SK-N-SH (cell line): ENCODE measurements around the gene ARL6IP5. TPM values are rescaled to one million over a fixed set of nuclear protein-coding genes. Genes with fewer than 3 reads are reported as not detected.

ENCODE experiments used
- CTCF ChIA-PET: fragments of 300-600, 350-600 bp; formaldehyde crosslinking; extraction: SDS; loops from one replicate; lab custom pipeline; 2021; lab: Yijun Ruan, JAX
- POLR2A ChIA-PET: fragments of 350-600 bp; sonication (Branson Sonifier 250); formaldehyde crosslinking; extraction: SDS; loops from one replicate; lab custom pipeline; 2020; ENCODE audit warnings: antibody characterized with exemption, inconsistent platforms; lab: Yijun Ruan, JAX
- DNase-seq: peaks from one replicate; pipeline ENCODE4 v3.0.0; 2012
- H2AFZ ChIP-seq: fragments of 200-600 bp; sonication (generic); 2 replicates; pipeline ENCODE4 v1.8.1; 2016; ENCODE audit warnings: antibody characterized with exemption, mild to moderate bottlenecking, low read depth
- H3F3A ChIP-seq: fragments of 200-600 bp; sonication (generic); replicated peaks from 2 replicates; pipeline ENCODE3; 2016; ENCODE audit warnings: antibody characterized with exemption, mild to moderate bottlenecking; ENCODE audit not compliant: insufficient read depth
- H3K27ac ChIP-seq, 2 experiments: fragments of 200-500 bp in 1 of 2; fragments of 200-600 bp in 1 of 2; sonication (Bioruptor generic) in 1 of 2; sonication (generic), shearing (Covaris generic) in 1 of 2; 2 replicates each; pipeline versions ENCODE4 v1.5.1 to v1.6.1; 2014 to 2016; ENCODE audit warnings: low read depth in 2 of 2, inconsistent platforms in 1 of 2, low read length in 1 of 2, mild to moderate bottlenecking in 1 of 2, mixed read lengths in 1 of 2
- H3K27me3 ChIP-seq: fragments of 200-600 bp; sonication (generic), shearing (Covaris generic); 2 replicates; pipeline ENCODE4 v1.6.1; 2016; ENCODE audit warnings: mixed run types; ENCODE audit not compliant: insufficient read depth
- H3K36me3 ChIP-seq, 2 experiments: fragments of 200-500 bp in 1 of 2; fragments of 200-600 bp in 1 of 2; sonication (Bioruptor generic) in 1 of 2; sonication (generic) in 1 of 2; replicated peaks in 1 of 2; 2 replicates each; pipeline versions ENCODE3 to v1.5.1; 2014 to 2016; ENCODE audit warnings: low read length in 1 of 2, mild to moderate bottlenecking in 1 of 2; ENCODE audit not compliant: insufficient read depth in 2 of 2, control insufficient read depth in 1 of 2
- H3K4me1 ChIP-seq, 2 experiments: fragments of 200-500 bp in 1 of 2; fragments of 200-600 bp in 1 of 2; sonication (Bioruptor generic) in 1 of 2; sonication (generic), shearing (Covaris generic) in 1 of 2; 2 replicates each; pipeline versions ENCODE4 v1.5.1 to v1.6.1; 2014 to 2016; ENCODE audit warnings: low read depth in 1 of 2, low read length in 1 of 2, mixed run types in 1 of 2; ENCODE audit not compliant: insufficient read depth in 2 of 2, control insufficient read depth in 1 of 2
- H3K4me2 ChIP-seq: fragments of 200-600 bp; sonication (generic), shearing (Covaris generic); 2 replicates; pipeline ENCODE4 v1.6.1; 2017; ENCODE audit warnings: mixed run types
- H3K4me3 ChIP-seq, 2 experiments: fragments of 200-500 bp in 1 of 2; fragments of 200-600 bp in 1 of 2; sonication (Bioruptor generic) in 1 of 2; sonication (generic), shearing (Covaris generic) in 1 of 2; 2 replicates each; pipeline versions ENCODE4 v1.5.1 to v1.8.1; 2014 to 2016; ENCODE audit warnings: low read depth in 2 of 2, inconsistent platforms in 1 of 2, low read length in 1 of 2, mild to moderate bottlenecking in 1 of 2, mixed read lengths in 1 of 2, moderate library complexity in 1 of 2
- H3K79me2 ChIP-seq: fragments of 200-600 bp; sonication (generic); 2 replicates; pipeline ENCODE4 v1.8.1; 2017; ENCODE audit warnings: mild to moderate bottlenecking; ENCODE audit not compliant: insufficient read depth
- H3K9ac ChIP-seq: fragments of 200-600 bp; sonication (generic); 2 replicates; pipeline ENCODE4 v1.6.1; 2017; ENCODE audit warnings: mixed run types
- H3K9me2 ChIP-seq: fragments of 200-600 bp; sonication (generic); 2 replicates; pipeline ENCODE4 v1.6.1; 2017; ENCODE audit warnings: mixed run types
- H3K9me3 ChIP-seq: fragments of 200-600 bp; sonication (generic); 2 replicates; pipeline ENCODE4 v1.6.1; 2017; ENCODE audit warnings: mixed run types, mild to moderate bottlenecking, moderate library complexity
- H4K20me1 ChIP-seq: fragments of 200-600 bp; sonication (generic); 2 replicates; pipeline ENCODE4 v1.6.1; 2017; ENCODE audit warnings: mild to moderate bottlenecking, mixed run types; ENCODE audit not compliant: insufficient read depth
- CTCF ChIP-seq: fragments of 200-600 bp; sonication (generic); IDR thresholded peaks from 2 replicates; pipeline ENCODE4 v1.6.1; 2017; ENCODE audit warnings: antibody characterized with exemption, mild to moderate bottlenecking, moderate library complexity
- FOXJ3 ChIP-seq: sonication (generic); formaldehyde crosslinking; IDR thresholded peaks from 2 replicates; pipeline ENCODE4 v1.5.1; 2020; ENCODE audit warnings: mild to moderate bottlenecking, missing genetic modification reagents
- GABPA ChIP-seq: IDR thresholded peaks from 2 replicates; pipeline ENCODE4 v1.4.0; 2012; ENCODE audit warnings: low read depth, mild to moderate bottlenecking
- GATA2 ChIP-seq: sonication (generic); formaldehyde crosslinking; IDR thresholded peaks from 2 replicates; pipeline ENCODE4 v1.5.0; 2020; ENCODE audit warnings: mild to moderate bottlenecking, missing genetic modification reagents
- IRF3 ChIP-seq: fragments of 150-350 bp; IDR thresholded peaks from 2 replicates; pipeline ENCODE4 v1.6.1; 2016; ENCODE audit warnings: mild to moderate bottlenecking, low read depth, low read length
- MAX ChIP-seq: IDR thresholded peaks from 2 replicates; pipeline ENCODE4 v1.4.0; 2012; ENCODE audit warnings: low read depth
- MEF2A ChIP-seq: IDR thresholded peaks from 2 replicates; pipeline ENCODE4 v1.4.0; 2012; ENCODE audit warnings: low read depth, borderline replicate concordance
- MXI1 ChIP-seq: IDR thresholded peaks from 2 replicates; pipeline ENCODE4 v1.6.1; 2012; ENCODE audit warnings: mild to moderate bottlenecking, low read depth, low read length, improper control_type of control experiment
- NFIC ChIP-seq: IDR thresholded peaks from 2 replicates; pipeline ENCODE4 v1.4.0; 2012; ENCODE audit warnings: borderline replicate concordance
- NRF1 ChIP-seq: IDR thresholded peaks from 2 replicates; pipeline ENCODE4 v1.6.1; 2012; ENCODE audit warnings: low read depth, mild to moderate bottlenecking, low read length
- POLR2AphosphoS5 ChIP-seq: IDR thresholded peaks from 2 replicates; pipeline ENCODE4 v1.6.1; 2012; ENCODE audit warnings: low read depth, low read length
- REST ChIP-seq: IDR thresholded peaks from 2 replicates; pipeline ENCODE4 v1.6.1; 2012; ENCODE audit warnings: mild to moderate bottlenecking, low read depth, low read length, moderate library complexity
- RFX5 ChIP-seq: IDR thresholded peaks from 2 replicates; pipeline ENCODE4 v1.6.1; 2012; ENCODE audit warnings: mild to moderate bottlenecking, improper control_type of control experiment, low read length
- SIN3A ChIP-seq: IDR thresholded peaks from 2 replicates; pipeline ENCODE4 v1.6.1; 2012; ENCODE audit warnings: low read depth, mild to moderate bottlenecking, low read length, moderate library complexity, borderline replicate concordance
- TAF1 ChIP-seq: IDR thresholded peaks from 2 replicates; pipeline ENCODE4 v1.6.1; 2012; ENCODE audit warnings: low read depth, mild to moderate bottlenecking, low read length, moderate library complexity, borderline replicate concordance
- TCF12 ChIP-seq: IDR thresholded peaks from 2 replicates; pipeline ENCODE4 v1.4.0; 2012
- TEAD4 ChIP-seq: IDR thresholded peaks from 2 replicates; pipeline ENCODE4 v1.4.0; 2012; ENCODE audit warnings: mild to moderate bottlenecking, borderline replicate concordance; ENCODE audit not compliant: insufficient read depth
- USF1 ChIP-seq: IDR thresholded peaks from 2 replicates; pipeline ENCODE4 v1.4.0; 2012; ENCODE audit warnings: low read depth, borderline replicate concordance
- ZBTB33 ChIP-seq: IDR thresholded peaks from 2 replicates; pipeline ENCODE4 v1.4.0; 2012; ENCODE audit warnings: low read depth, borderline replicate concordance
- polyA plus RNA-seq, 3 experiments: library from polyadenylated mRNA; depleted of rRNA; stranded (reverse); fragments of >200 nt; gene quantifications; 2 replicates each; pipeline ENCODE4 v1.2.3, GENCODE V29; 2012

ARL6IP5 gene
- polyA plus RNA-seq, 1 of the 3 experiments (the other 2 are of a cell fraction) = 64.6 TPM

GRCh38 chr3:69128509-69128908 lies 43.8 kb downstream of the ARL6IP5 start:
- no peak for TF ChIP-seq GABPA
- TF ChIP-seq TCF12 = no peak
- TF ChIP-seq POLR2AphosphoS5 = no peak
- no peak for TF ChIP-seq SIN3A
- no peak for TF ChIP-seq NFIC
- TF ChIP-seq TEAD4 = no peak
- TF ChIP-seq MXI1 = no peak
- TF ChIP-seq USF1 = no peak
- TF ChIP-seq GATA2 (CRISPR knock-in tag) = no peak
- TF ChIP-seq TAF1 = no peak
- TF ChIP-seq MEF2A = no peak
- TF ChIP-seq RFX5 = no peak
- no peak for TF ChIP-seq MAX
- no peak for TF ChIP-seq REST
- no peak for TF ChIP-seq IRF3
- TF ChIP-seq FOXJ3 = no peak
- TF ChIP-seq ZBTB33 = no peak
- TF ChIP-seq NRF1 = no peak
- TF ChIP-seq CTCF = no peak
- H3K4me2 ChIP-seq = no peak overlapping the region
- ChIA-PET CTCF (interaction anchor here (0.8 to 1.1 kb wide), 2 partner anchors 11 to 33 kb away, joined by 3 read pairs; no protein-coding TSS in a partner anchor), POLR2A (no interaction called here)
- H3K79me2 ChIP-seq = no peaks in the 10 kb centered on the region
- no peaks in the 10 kb centered on the region for H3K4me1 ChIP-seq
- no peaks in the 10 kb centered on the region for H3K36me3 ChIP-seq
- H3K4me3 ChIP-seq = no peak overlapping the region
- no peak for DNase-seq
- no peak overlapping the region for H3K9ac ChIP-seq
- no peaks in the 10 kb centered on the region for H3K27me3 ChIP-seq
- no peaks in the 10 kb centered on the region for H3F3A ChIP-seq
- H4K20me1 ChIP-seq = no peaks in the 10 kb centered on the region
- no peaks in the 10 kb centered on the region for H3K9me3 ChIP-seq
- no peak overlapping the region for H2AFZ ChIP-seq
- H3K27ac ChIP-seq = no peak overlapping the region
- H3K9me2 ChIP-seq = no peaks in the 10 kb centered on the region
